ENCODE results near the gene GIPC2.

The GIPC2 gene

DNA sequence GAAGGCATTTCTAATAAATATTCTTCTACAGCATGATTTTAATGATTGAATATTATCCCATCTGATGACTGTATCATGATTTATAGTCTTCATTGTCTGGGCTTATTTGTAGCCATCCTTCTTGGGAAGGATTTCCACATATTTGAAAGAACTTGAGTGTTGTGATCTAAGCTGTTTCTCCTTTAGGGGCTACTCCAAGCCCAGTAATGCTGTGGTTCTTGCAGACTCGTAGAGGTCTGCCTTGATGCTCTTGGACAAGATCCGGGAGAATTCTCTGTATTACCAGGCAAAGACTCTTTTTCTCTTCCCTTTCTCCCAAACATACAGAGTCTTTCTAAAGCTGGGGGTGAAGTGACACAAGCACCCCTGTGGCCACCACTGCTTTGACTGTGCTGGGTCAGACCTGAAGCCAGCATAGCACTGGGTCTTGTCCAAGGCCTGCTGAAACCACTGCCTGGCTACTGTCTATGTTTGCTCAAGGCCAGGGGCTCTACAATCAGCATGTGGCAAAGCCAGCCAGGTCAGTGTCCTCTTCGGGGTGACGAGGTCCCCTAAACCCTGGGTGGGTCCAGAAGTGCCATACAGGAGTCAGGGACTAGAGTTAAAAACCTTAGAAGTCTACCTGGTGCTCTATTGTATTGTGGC, 107.4 kb downstream of the GIPC2 start:
- no peak for DNase-seq

DNA sequence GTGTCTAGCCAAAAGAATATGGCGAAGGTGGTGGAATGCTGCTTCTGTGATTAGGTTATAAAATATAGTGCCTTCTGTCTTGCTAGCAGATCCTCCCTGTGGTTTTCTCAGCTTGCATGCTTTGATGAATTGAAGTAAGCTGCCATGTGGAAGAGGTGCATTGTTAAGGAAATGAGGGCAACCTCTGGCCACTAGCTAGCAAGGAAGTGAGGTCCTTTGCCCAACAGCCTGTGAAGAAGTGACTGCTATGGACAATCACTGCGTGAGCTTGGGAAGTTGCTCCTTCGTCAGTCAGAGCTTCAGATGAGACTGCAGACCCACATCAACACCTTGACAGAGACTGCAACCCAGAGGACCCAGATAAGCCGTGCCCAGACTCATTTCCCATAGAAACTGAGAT, 109.4 kb downstream of the GIPC2 start:
- no peak for DNase-seq

DNA sequence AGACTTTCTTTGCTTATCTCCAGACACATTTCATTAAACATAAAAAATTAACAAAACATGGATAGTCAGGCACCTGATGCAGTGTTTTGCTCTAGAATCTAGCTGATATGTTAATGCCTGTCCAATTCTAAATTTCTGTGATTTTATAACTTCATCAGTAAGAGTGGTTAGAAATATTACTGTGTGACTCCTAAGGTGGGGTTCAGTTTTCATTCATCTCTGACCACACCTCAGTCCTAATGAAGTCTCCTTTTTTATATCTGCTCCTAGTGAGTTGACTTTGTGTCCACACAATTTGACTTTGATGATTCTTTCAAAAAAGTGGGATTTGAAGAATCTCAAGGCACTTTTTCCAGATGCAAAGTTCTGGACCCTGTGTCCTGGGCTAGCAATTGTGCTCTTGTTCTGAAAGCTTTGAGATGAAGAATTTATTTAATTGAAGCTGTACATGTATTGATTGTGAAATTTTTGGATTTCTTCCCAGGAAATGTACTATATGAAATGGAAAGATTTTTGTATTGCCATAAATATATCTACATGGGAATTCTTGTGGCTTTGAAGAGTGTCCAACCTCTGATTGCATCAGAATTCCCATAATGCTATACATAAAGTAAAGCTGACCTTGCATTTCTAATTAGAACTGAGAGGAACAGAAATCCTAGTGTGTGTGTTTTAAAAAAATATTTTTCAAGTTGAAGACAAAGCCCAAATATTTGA, 111.2 kb downstream of the GIPC2 start:
- no peak for DNase-seq

DNA sequence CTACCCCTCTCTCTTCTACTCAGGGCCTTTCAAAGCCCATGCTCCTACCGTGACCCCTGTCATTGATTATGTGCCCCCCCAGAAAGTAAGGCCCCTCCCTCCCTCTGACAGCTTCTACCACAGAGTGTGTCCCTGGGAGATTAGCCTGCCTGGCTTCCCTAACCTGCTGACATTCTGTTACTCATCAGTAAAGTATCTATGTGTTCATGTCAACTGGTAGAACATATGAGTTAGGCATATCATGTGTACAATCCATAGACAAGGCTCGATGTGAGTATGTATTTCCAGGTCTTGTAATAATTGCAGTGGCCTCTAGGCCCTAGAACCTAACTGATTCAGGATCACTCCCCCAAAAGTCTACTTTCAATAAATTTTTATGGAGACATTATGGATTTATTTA, 120.0 kb downstream of the GIPC2 start:
- DNase-seq = no peak

DNA sequence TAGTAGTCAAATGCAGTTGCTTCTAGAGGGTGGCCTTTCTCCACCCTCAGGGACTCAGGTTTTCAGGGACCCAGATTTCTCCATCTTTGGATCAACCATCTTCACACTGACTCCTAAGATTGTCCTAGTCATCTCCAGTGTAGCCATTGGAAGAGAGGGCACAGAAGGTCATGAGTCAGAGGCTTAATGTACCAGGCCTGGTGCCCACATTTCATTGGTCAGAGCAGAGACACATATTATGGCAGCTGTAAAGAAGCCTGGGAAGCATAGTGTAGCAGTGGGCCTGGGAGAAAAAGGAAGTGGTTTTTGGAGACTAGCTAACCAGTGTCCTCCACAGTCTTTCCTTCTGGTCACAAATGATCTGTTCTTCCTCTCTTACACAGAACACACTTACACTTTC, 122.5 kb downstream of the GIPC2 start:
- no peak for DNase-seq

DNA sequence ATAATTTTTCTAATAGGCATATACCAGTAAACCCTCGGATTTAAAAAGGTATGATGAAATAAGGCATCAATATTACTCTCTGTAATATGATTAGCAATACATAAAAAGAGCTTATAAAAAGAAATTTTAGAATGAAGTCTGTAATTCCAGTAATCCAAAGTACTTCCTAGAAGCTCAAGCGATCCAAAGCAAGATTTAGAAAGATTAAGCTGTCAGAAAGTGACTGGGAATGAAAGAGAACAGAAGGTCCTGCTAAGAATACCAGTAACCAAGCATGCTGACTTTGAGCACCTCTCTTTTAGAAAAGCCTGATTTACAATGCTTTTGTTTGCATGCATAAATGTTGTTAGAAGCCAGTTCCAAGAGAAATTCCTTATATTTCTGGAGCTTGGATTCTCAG, 125.1 kb downstream of the GIPC2 start:
- DNase-seq = no peak

DNA sequence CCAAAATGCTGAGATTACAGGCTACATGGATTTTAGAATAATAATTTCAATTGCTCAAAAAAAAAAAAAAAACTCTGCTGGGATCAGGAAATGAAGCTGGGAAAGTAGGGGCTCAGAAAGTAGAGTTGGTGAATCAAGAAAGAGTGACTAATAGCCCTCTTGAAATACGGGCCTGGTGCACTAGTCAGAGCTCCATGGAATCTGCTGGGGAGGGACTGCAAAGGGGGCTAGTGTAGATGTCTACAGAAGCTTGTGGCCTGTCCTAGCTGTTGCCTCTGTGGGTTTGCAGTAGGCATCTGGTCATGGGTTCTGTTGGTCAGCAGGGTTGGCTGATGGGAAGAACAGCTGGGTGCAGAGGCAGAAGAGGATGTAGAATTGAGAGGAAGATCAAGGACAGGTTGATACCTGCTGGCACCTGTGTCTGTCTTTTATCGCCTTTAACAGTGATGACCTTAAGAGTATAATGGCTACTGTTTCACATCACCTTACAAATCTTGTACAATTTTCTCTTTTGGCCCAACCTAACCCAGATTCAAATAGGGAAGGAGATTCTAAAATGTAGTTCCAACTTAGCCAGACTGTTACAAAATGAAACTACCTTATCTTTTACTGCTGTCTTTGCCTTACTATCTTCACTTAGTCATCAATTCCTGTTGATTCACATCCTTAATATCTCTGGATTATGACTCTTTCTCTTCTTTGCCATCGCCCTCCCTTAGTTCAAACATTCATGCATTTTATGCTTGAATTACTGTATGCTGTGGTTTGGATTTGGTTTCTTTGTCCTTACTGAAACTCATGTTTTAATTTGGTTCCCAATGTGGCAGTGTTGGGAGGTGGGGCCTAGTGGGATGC, 126.2 kb downstream of the GIPC2 start:
- DNase-seq = no peak

DNA sequence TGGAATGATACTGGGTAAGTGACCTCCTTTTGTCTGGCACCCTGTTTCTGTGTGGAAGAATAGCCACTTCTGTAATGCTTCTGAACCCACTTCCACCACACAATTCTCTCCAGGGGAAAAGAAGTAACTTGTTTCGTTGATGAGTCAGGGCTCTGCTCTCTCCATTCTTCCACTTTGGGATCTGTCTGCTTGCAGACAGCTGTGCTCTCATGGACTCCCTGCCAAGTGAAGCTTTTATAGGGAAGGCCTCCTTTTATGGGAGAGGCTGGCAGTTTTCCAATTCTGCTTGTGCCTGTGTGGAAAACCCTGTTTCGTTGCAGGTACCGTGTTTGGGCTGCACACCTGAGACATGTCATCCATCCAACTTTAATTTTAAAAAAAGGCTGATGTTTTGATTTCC, 130.7 kb downstream of the GIPC2 start:
- no peak for DNase-seq

DNA sequence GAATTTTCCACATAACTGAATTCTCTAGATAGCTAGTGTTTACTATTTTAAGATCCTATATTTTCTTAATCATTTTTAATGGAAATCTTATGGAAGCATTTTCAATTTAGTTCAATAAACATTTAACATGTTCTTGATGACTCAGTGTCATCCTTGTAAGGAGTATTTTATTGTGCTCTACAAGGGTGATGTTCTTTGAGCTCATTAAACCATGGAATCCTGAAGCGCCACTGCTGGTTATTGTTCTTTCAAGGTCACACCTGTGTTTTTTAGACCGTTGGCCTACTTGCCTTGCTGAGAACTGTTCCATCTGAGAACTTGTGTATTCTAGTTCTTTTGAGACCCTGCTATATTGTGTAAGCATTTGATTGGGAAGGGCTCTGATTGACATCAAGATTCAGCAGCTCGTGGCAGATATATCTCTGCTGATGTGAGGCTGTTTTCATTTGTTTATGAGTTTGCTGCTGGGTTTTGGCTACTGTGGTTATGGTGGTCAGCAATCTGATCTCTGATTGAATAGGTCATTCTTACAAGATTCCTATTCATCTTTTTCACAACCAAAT, 132.0 kb downstream of the GIPC2 start:
- no peak for DNase-seq

DNA sequence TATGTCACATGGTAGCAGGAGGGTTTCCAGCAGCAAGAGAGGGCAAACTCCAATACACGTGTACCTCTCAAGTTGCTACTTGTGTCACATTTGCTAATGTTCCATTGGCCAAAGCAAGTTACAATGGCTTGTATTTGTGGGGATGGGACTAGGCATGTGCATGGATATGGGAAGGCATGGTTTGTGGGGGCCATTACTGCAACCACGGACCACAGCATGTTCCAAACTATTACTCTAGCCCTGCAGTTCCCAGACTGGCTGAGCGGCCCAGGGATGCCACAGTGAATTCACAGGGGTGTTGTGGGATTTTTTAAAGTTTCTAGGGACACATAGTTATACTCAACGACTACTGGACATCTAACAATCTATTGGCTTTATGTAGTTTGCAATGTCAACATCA, 133.1 kb downstream of the GIPC2 start:
- DNase-seq = no peak

DNA sequence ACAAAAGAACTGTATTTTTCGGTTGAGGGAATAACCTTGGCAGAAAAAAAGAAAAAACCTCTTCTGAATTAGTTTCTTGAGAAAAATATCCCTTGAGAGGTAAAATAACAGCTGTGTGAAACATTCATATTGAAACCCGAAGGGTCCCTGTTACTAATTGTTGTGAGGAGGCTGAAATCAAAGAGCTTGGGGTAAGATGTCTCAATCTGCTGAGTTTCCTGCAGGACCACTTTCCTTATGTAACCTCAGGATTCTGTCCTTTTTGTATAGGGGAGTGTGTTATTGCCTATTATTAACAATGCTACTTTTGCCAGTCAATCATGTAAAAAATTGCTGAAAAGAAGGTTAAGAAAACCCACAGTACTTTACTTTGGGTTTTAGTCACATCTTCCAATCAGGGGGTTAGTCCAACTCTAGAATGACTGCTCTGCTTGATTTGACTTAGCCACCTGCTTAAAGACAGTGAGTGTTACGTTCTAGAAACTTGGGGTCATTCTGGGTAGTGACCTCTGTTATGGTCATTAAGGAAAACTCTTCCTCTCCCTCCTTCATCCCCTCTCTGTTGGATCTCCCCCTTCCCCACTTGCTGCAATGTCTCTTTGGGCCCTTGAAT, 138.8 kb downstream of the GIPC2 start:
- DNase-seq = no peak
